ENCODE results near the gene SYVN1. TPM values are rescaled to one million over a fixed set of nuclear protein-coding genes. Genes with fewer than 3 reads are reported as not detected.

Gene SYVN1
- polyA plus RNA-seq, 3 donors = 3.5 to 81.6 (median 6.4) TPM

GRCh38 chr11:65163684-65164083 is 29.4 kb upstream of the SYVN1 start:
- no peak overlapping the region for H3K9ac ChIP-seq (ENCODE audit: insufficient read depth, low read length, poor library complexity, severe bottlenecking)
- Mint-ChIP-seq H3K36me3 (no peaks in the 10 kb centered on the region), H3K9me3 (no peaks in the 10 kb centered on the region), H3K4me1 (peaks cover 3% of the 10 kb centered on the region), H3K27me3 (ENCODE audit: low read depth in 3 of 3) (peaks cover 1 to 3% (median 2%) of the 10 kb centered on the region in 3 donors), H3K27ac (no peak overlapping the region), H3K4me3 (no peak overlapping the region)
- H4K20me1 ChIP-seq (ENCODE audit: insufficient read depth, low read length) = no peaks in the 10 kb centered on the region
- no peak for TF ChIP-seq CTCF (IDR thresholded peaks at IDR 0.05)
- no peak overlapping the region for H2AFZ ChIP-seq (ENCODE audit: insufficient read depth, low read depth, low read length, poor library complexity, severe bottlenecking)
- H3K4me3 ChIP-seq (replicated peaks in 1 of 3; ENCODE audit: low read depth in 2 of 3, low read length in 3 of 3) = no peak overlapping the region
- WGBS (ENCODE audit: insufficient coverage) = no CpG with 5 or more reads among the region's 2 CpGs
- DNase-seq = no peak
- intact Hi-C loops (cut with micrococcal nuclease) = no loop called here
- H3K4me2 ChIP-seq (replicated peaks; ENCODE audit: extremely low read depth, low read length, poor library complexity, severe bottlenecking) = no peak overlapping the region
- no peaks in the 10 kb centered on the region for H3K4me1 ChIP-seq (ENCODE audit: control insufficient read depth in 1 of 2, insufficient read depth in 2 of 2, low read length in 2 of 2)
- H3K9me3 ChIP-seq (replicated peaks in 1 of 2; ENCODE audit: control insufficient read depth in 1 of 2, insufficient read depth in 1 of 2, low read length in 2 of 2) = no peaks in the 10 kb centered on the region
- H3K27me3 ChIP-seq (ENCODE audit: control insufficient read depth in 2 of 2, insufficient read depth in 2 of 2, low read length in 2 of 2) = no peaks in the 10 kb centered on the region
- no peaks in the 10 kb centered on the region for H3K79me2 ChIP-seq (ENCODE audit: insufficient read depth, low read length)
- H3K36me3 ChIP-seq (replicated peaks in 1 of 2; ENCODE audit: control insufficient read depth in 1 of 2, insufficient read depth in 2 of 2, low read length in 2 of 2) = no peaks in the 10 kb centered on the region
- H3K27ac ChIP-seq (ENCODE audit: low read depth in 1 of 2, low read length in 2 of 2) = no peak overlapping the region

DNA sequence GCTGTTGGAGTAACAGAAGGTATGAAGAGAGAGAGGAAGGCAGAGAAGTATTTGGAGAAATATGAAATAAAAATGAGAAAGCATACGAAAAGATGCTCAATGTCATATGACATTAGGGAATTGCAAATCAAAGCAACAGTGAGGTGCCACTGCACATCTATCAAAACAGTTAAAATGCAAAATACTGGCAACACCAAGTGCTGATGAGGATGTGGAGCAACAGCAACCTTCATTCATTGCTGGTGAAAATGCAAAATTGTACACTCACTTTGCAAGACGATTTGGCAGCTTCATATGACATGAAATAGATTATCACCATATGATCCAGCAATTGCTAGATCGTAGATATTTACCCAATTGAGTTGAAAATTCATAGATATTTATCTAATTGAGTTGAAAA is 26.3 kb upstream of the SYVN1 start:
- H3K79me2 ChIP-seq (ENCODE audit: insufficient read depth, low read length) = no peaks in the 10 kb centered on the region
- no peaks in the 10 kb centered on the region for H3K27me3 ChIP-seq (ENCODE audit: control insufficient read depth in 2 of 2, insufficient read depth in 2 of 2, low read length in 2 of 2)
- DNase-seq = no peak
- Mint-ChIP-seq H3K9me3 (no peaks in the 10 kb centered on the region), H3K27me3 (ENCODE audit: low read depth in 3 of 3) (peaks cover 0 to 1% (median 1%) of the 10 kb centered on the region in 3 donors), H3K4me3 (no peak overlapping the region), H3K27ac (no peak overlapping the region), H3K36me3 (no peaks in the 10 kb centered on the region), H3K4me1 (peaks cover 15% of the 10 kb centered on the region)
- H4K20me1 ChIP-seq (ENCODE audit: insufficient read depth, low read length) = no peaks in the 10 kb centered on the region
- H3K4me2 ChIP-seq (replicated peaks; ENCODE audit: extremely low read depth, low read length, poor library complexity, severe bottlenecking) = no peak overlapping the region
- intact Hi-C loops (cut with micrococcal nuclease) = no loop called here
- H3K9me3 ChIP-seq (replicated peaks in 1 of 2; ENCODE audit: control insufficient read depth in 1 of 2, insufficient read depth in 1 of 2, low read length in 2 of 2) = no peaks in the 10 kb centered on the region
- peaks cover 8 to 12% of the 10 kb centered on the region in 2 donors for H3K4me1 ChIP-seq (ENCODE audit: control insufficient read depth in 1 of 2, insufficient read depth in 2 of 2, low read length in 2 of 2)
- no peaks in the 10 kb centered on the region for H3K36me3 ChIP-seq (replicated peaks in 1 of 2; ENCODE audit: control insufficient read depth in 1 of 2, insufficient read depth in 2 of 2, low read length in 2 of 2)
- no peak overlapping the region for H3K9ac ChIP-seq (ENCODE audit: insufficient read depth, low read length, poor library complexity, severe bottlenecking)
- no peak for TF ChIP-seq CTCF (IDR thresholded peaks at IDR 0.05)
- no peak overlapping the region for H3K4me3 ChIP-seq (replicated peaks in 1 of 3; ENCODE audit: low read depth in 2 of 3, low read length in 3 of 3)
- H2AFZ ChIP-seq (ENCODE audit: insufficient read depth, low read depth, low read length, poor library complexity, severe bottlenecking) = no peak overlapping the region
- H3K27ac ChIP-seq (ENCODE audit: low read depth in 1 of 2, low read length in 2 of 2) = no peak overlapping the region
- WGBS (ENCODE audit: insufficient coverage) = 100% methylated on average over 1 of the region's 3 CpGs
